Spinal cord (tissue), 10 donors: ENCODE measurements around the gene GARS1. TPM values are rescaled to one million over a fixed set of nuclear protein-coding genes. Genes with fewer than 3 reads are reported as not detected.

Source experiments
- DNase-seq, 6 donors: peaks; one replicate each; pipeline versions ENCODE4 v3.0.0 to v3.0.0-alpha.2; 2013 to 2015; ENCODE audit warnings: low spot score in 6 of 6, low read depth in 4 of 6
- H3K27ac ChIP-seq: one replicate; pipeline ENCODE4 v1.5.1; 2013; ENCODE audit warnings: low read depth, low read length, control low read depth
- H3K27me3 ChIP-seq: one replicate; pipeline ENCODE4 v1.6.1; 2013; ENCODE audit warnings: low read length; ENCODE audit not compliant: control insufficient read depth, insufficient read depth
- H3K36me3 ChIP-seq: one replicate; pipeline ENCODE4 v1.6.1; 2013; ENCODE audit warnings: low read length; ENCODE audit not compliant: control insufficient read depth, insufficient read depth
- H3K4me1 ChIP-seq: one replicate; pipeline ENCODE4 v1.6.1; 2013; ENCODE audit warnings: low read length; ENCODE audit not compliant: control insufficient read depth, insufficient read depth
- H3K4me3 ChIP-seq: one replicate; pipeline ENCODE4 v1.5.1; 2013; ENCODE audit warnings: low read depth, low read length, control low read depth
- H3K9me3 ChIP-seq: one replicate; pipeline ENCODE4 v1.6.1; 2013; ENCODE audit warnings: low read length; ENCODE audit not compliant: control insufficient read depth, insufficient read depth
- WGBS: methylation state at CpG from one replicate; pipeline ENCODE4 v1.1.5; 2013; ENCODE audit warnings: missing lambda C conversion rate; ENCODE audit not compliant: insufficient coverage; 5-methylcytosine and 5-hydroxymethylcytosine counted together
- polyA plus RNA-seq, 2 donors: library from polyadenylated mRNA; unstranded; fragments of 120-200 nt; gene quantifications; one replicate each; pipeline ENCODE4 v1.2.1, GENCODE V29; 2013; ENCODE audit not compliant: insufficient read length in 2 of 2
- total RNA-seq, 2 donors: library from RNA; depleted of rRNA in 1 of 2; stranded (reverse); fragments of 120-200 nt in 1 of 2; fragments of >200 nt in 1 of 2; gene quantifications; one replicate each; pipeline versions ENCODE4 v1.2.3 to v1.2.4, GENCODE V29; 2013 to 2014
- donor health status: healthy.

Gene GARS1
- total and polyA plus RNA-seq, 4 donors: 58.2 to 112 (median 95.2) TPM

- no peak overlapping the region for H3K27ac ChIP-seq
- H3K4me3 ChIP-seq: no peak overlapping the region
- 94% methylated on average over 4 of the region's 4 CpGs for WGBS
- no peaks in the 10 kb centered on the region for H3K4me1 ChIP-seq
- H3K9me3 ChIP-seq: no peaks in the 10 kb centered on the region
- peaks cover 26% of the 10 kb centered on the region for H3K36me3 ChIP-seq
- DNase-seq: no peak
- H3K27me3 ChIP-seq: no peaks in the 10 kb centered on the region
These were observed 21.6 kb downstream of the GARS1 start for GRCh38 chr7:30616318-30616717.

DNA sequence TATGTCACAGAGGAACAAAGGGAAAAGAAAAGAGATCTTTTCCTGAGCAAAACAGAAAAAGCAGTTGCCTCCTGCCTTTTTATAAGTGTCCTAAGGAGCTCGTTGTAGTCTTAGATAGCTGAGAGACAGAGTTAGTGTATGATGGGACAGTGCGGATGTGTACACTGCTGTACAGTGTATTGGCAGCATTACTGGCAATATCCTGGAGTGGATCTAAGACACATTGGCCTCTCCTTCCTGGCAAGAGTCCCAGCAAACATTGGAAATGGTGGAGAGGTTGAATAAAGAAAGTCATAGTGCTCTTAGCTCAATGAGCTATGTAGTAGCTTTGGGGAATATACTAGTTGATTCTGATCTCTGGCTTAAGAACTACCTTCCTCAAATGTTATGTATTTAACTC, 22.7 kb downstream of the GARS1 start:
- no peak overlapping the region for H3K4me3 ChIP-seq
- no peak overlapping the region for H3K27ac ChIP-seq
- no peaks in the 10 kb centered on the region for H3K4me1 ChIP-seq
- H3K36me3 ChIP-seq: peaks cover 24% of the 10 kb centered on the region
- 80% methylated on average over 2 of the region's 2 CpGs for WGBS
- H3K27me3 ChIP-seq: no peaks in the 10 kb centered on the region
- H3K9me3 ChIP-seq: no peaks in the 10 kb centered on the region
- peak in 2 of 6 donors; percentile 14 to 42 for DNase-seq

GRCh38 chr7:30618080-30618676, 23.5 kb downstream of the GARS1 start:
- H3K27me3 ChIP-seq: no peaks in the 10 kb centered on the region
- H3K4me3 ChIP-seq: no peak overlapping the region
- H3K27ac ChIP-seq: no peak overlapping the region
- H3K36me3 ChIP-seq: peaks cover 29% of the 10 kb centered on the region
- no peaks in the 10 kb centered on the region for H3K9me3 ChIP-seq
- WGBS: 100% methylated on average over 3 of the region's 4 CpGs
- no peak for DNase-seq
- H3K4me1 ChIP-seq: no peaks in the 10 kb centered on the region

- no peaks in the 10 kb centered on the region for H3K27me3 ChIP-seq
- no peaks in the 10 kb centered on the region for H3K9me3 ChIP-seq
- peaks cover 26% of the 10 kb centered on the region for H3K36me3 ChIP-seq
- WGBS: no CpG with 5 or more reads among the region's 1 CpG
- no peak overlapping the region for H3K27ac ChIP-seq
- no peak overlapping the region for H3K4me3 ChIP-seq
- peak in 1 of 6 donors; percentile 17 for DNase-seq
- no peaks in the 10 kb centered on the region for H3K4me1 ChIP-seq
These were observed 24.3 kb downstream of the GARS1 start for GRCh38 chr7:30618961-30619360.

DNA sequence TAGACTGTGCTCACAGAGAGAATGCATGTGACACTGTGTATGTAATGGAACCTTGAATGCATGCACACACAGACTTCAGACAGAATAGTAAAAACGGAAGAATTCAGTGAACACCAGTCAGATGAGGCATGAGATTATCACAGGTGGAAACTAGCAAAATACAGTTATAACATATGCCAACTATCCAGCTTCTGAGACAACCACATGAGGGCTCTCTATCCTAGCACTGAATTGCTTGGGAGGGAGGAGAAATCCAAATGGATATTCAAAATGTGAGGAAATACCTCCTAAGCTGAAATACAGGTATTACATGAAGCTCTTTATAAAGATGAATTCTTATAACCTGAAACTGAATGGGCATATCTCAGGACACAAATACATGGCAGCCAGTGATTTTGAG, 30.6 kb downstream of the GARS1 start:
- WGBS: 86% methylated on average over 1 of the region's 1 CpG
- no peak overlapping the region for H3K27ac ChIP-seq
- no peaks in the 10 kb centered on the region for H3K27me3 ChIP-seq
- no peaks in the 10 kb centered on the region for H3K4me1 ChIP-seq
- peaks cover 26% of the 10 kb centered on the region for H3K36me3 ChIP-seq
- H3K4me3 ChIP-seq: no peak overlapping the region
- no peaks in the 10 kb centered on the region for H3K9me3 ChIP-seq
- DNase-seq: peak in 2 of 6 donors; percentile 28 to 67

- H3K4me3 ChIP-seq: no peak overlapping the region
- WGBS: 89% methylated on average over 2 of the region's 4 CpGs
- H3K4me1 ChIP-seq: no peaks in the 10 kb centered on the region
- no peak overlapping the region for H3K27ac ChIP-seq
- H3K36me3 ChIP-seq: peaks cover 26% of the 10 kb centered on the region
- peak in 1 of 6 donors; percentile 58 for DNase-seq
- H3K27me3 ChIP-seq: no peaks in the 10 kb centered on the region
- H3K9me3 ChIP-seq: no peaks in the 10 kb centered on the region
These were observed 32.3 kb downstream of the GARS1 start for GRCh38 chr7:30627026-30627425.

GRCh38 chr7:30630986-30631385, 36.3 kb downstream of the GARS1 start:
- Histone ChIP-seq H3K9me3 (no peaks in the 10 kb centered on the region), H3K4me1 (no peaks in the 10 kb centered on the region), H3K36me3 (peaks cover 32% of the 10 kb centered on the region), H3K4me3 (no peak overlapping the region), H3K27ac (no peak overlapping the region), H3K27me3 (no peaks in the 10 kb centered on the region)
- 100% methylated on average over 1 of the region's 4 CpGs for WGBS
- no peak for DNase-seq

DNA sequence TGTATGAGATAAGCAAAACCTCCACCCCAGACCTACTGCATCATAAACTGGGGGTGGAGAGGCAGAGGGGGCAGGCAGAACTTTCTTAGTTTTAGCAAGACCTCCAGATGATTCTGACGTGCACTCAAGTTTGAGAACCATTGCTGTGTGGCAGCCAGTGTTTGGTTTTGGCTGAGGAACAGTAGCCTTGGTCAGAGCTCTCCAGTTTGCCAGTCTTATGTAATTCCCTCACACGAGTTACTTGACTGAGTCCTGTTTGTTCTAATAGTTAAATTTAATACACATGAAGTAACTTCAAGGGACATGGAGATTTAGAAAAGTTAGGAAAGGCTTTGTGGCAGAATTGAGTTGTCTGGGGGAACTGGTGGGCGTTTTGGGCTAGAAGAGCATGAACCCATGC, 38.5 kb downstream of the GARS1 start:
- Histone ChIP-seq H3K36me3 (peaks cover 18% of the 10 kb centered on the region), H3K27me3 (no peaks in the 10 kb centered on the region), H3K27ac (no peak overlapping the region), H3K4me3 (no peak overlapping the region), H3K4me1 (no peaks in the 10 kb centered on the region), H3K9me3 (no peaks in the 10 kb centered on the region)
- 100% methylated on average over 1 of the region's 3 CpGs for WGBS
- DNase-seq: no peak

DNA sequence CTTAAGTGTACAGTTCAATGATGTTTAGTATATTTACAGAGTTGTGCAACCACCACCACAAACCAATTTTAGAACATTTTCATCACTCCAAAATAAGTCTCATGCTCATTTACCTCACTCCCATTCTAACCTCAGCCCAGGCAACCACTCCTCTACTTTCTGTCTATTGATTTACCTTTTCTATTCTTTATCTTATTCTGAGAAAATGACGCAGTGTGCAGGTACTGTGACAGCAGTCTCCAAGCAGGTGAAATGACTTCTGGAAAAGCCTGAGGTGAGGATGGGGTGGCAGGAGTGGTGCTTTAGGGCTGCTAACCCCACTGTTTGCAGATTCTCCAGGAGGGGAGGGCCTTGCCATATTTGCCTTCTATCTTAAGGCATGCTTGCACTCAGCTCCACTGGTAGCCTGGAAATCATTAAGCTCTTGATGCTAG, 39.5 kb downstream of the GARS1 start:
- WGBS: 100% methylated on average over 1 of the region's 1 CpG
- H3K27me3 ChIP-seq: no peaks in the 10 kb centered on the region
- H3K27ac ChIP-seq: no peak overlapping the region
- H3K9me3 ChIP-seq: no peaks in the 10 kb centered on the region
- H3K4me3 ChIP-seq: no peak overlapping the region
- no peak for DNase-seq
- peaks cover 16% of the 10 kb centered on the region for H3K36me3 ChIP-seq
- no peaks in the 10 kb centered on the region for H3K4me1 ChIP-seq

GRCh38 chr7:30634634-30635201, 40.0 kb downstream of the GARS1 start:
- no peaks in the 10 kb centered on the region for H3K9me3 ChIP-seq
- no peaks in the 10 kb centered on the region for H3K27me3 ChIP-seq
- H3K27ac ChIP-seq: no peak overlapping the region
- H3K36me3 ChIP-seq: peaks cover 16% of the 10 kb centered on the region
- H3K4me1 ChIP-seq: no peaks in the 10 kb centered on the region
- 82% methylated on average over 2 of the region's 6 CpGs for whole genome bisulfite sequencing
- no peak for DNase-seq
- H3K4me3 ChIP-seq: no peak overlapping the region
